HG02885 (cell line): ENCODE data around the gene IL19.

ENCODE experiments used
- ATAC-seq: cut with Tn5 transposase; IDR thresholded peaks from one replicate; pipeline ENCODE4 v1.9.1; 2021; ENCODE audit warnings: mild to moderate bottlenecking; ENCODE audit not compliant: unreplicated experiment, poor library complexity

The IL19 gene

DNA sequence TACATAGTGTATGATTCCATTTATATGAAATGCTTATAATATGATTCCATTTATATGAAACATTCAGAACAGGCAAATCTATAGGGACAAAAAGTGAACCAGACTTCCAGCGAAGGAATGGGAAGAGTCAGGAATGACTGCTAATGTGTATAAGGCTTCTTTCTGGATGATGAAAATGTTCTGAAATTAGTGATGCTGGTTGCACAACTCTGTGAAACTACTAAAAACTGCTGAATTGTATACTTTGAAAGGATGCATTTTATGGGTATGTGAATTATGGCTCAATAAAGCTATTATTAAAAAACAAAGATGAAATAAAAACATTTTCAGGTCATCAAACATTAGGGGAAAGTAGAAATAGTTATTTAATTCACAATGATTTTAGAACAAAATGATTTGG, 112.6 kb downstream of the IL19 start:
- no peak for ATAC-seq

DNA sequence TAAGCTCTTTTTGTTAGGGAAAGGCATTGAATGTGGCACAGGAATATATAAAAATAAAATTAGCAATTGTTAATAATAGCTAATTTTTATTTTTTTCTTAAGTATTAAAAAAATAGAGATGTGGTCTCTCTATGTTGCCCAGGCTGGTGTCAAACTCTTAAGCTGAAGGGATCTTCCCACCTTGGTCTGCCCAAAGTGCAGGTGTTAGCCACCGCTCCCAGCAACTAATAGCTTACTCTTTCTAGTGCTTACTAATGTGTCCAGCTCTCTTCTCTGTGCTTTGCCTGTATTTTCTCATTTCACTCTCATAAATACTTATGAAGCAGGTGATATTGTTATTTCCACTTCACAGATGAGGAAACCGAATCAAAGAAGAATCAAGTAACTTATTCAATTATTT, 113.3 kb downstream of the IL19 start:
- no peak for ATAC-seq

DNA sequence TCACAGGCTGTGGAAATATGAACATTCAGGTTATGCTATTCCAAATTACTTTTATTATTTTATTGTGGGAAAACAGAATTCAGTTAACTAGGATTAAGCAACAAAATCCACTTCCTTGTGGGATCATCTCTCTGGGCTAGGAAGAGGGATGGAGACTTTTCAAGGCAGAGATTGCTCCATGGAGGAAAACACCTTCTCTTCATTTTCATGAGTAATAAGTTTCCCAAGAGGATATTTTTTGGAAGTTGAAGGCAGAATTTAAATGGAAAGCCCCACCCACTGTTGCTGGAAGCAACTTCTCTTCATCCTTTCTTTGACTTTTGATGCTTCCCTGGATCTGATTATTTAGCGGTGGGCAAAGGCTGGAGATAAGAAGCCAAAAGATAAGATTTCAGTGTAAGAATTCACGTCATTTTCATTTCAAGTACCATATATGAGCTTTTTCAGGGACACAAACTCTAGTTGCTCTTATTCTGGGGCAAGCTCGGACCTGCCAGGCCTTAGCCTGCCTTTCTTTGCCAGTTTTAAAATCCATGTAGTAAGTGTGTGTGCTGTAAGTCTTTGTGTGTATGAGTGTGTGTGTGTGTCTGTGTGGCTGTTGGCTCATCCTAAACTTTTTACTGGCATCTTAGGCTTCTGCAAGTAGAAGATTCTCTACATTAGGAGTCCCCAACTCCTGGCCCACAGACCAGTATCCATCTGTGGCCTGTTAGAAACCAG, 114.9 kb downstream of the IL19 start:
- ATAC-seq = no peak

DNA sequence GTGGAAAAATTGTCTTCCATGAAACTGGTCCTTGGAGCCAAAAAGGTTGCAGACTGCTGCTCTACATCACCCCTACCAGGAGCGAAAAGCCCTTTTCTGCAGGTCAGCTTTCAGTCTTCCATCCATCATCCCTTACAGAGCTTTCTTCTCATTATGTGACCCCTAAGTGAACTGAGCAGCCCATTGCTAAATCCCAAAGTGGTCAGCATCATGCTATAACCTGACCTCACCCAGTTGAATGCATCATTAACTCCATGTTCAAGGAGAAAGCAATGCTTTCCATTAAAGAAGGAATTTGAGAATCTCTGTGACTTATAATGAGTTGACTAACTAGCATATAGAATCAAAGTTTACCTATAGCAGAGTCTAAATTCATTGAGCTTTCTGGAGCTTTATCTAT, 116.3 kb downstream of the IL19 start:
- no peak for ATAC-seq

DNA sequence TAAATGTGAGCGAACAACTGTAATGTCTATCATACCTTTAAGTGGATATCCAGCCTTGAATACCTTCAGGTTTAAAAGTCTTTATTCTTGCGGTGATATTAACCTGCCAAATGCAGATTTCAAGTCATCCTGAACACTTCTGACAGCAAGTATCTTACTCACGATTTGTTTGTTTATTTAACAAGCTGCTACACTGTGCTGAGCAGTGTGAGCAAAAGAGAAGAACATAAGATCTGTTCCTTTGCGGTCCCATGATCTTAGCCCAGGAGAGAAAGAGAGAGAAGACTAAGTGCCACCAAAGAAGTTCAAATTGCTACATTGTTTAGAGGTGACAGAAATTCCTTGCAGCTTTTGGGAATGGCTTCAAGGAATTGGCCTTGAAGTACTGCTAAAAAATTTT, 117.1 kb downstream of the IL19 start:
- no peak for ATAC-seq

DNA sequence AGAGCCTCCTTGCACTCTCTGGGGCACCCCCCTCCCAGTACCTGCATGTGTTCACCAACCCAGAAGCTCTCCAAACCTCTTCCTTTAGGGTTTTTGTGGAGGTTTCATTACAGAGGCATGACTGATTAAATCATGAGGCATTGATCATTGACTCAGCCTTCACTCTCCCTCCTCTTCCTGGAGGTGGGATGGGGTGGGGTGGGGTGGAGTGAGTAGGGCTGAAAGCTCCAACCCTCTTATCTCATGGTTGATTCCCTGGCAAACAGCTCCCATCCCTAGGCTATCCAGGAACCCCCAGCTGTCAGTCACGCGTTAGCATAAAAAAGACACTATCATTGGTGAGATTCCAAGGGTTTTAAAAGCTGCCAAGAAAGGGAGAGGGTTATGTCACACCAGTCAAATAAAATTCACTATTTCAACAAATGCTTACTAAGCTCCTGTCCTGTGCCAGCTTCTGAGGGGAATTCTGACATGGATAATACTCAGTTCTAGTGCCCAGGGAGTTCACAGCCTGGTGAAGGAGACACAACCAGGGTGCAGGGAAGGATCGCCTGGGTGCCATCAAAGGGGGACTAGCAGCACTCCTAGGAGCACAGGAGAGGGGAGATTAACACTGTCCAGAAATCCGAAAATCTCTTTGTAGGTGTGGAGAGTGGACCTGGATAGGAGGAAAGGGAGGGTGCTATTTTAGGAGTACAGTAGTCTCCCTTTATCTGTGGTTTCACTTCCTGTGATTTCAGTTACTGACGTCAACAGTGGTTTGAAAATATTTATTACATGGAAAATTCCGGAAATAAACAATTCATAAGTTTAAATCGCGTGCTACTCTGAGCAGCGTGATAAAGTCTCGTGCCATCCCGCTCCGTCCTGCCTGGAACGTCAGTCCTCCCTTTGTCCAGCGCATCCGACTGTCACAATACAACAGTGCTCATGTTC, 119.8 kb downstream of the IL19 start:
- ATAC-seq = no peak

DNA sequence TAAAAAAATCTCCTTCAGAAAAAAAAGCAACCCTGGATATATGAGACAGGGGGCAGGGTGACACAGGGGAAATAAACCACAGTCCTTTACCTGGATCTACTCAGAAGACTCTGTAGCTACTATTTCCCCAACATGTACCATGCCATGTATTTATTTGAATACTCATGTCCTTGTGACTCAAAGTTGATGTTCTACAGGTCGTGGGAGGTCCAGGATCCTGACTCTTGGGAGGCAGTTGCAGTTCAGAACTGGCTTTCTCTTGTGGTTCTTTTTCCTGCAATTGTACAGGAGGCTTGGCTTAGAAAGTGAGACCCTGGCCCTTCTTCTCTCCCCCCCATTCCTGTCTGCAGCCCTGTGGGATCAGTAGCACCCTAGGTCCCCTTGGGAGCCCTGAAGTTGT, 120.8 kb downstream of the IL19 start:
- ATAC-seq = no peak
